ENCODE measurements around the gene CDH13.

Gene CDH13

GRCh38 chr16:83219285-83219684, 592.5 kb downstream of the CDH13 start:
- no peak overlapping the region for H3K9ac ChIP-seq (ENCODE audit: low read length in 5 of 5)
- H3K4me1 ChIP-seq (ENCODE audit: control insufficient read depth in 5 of 5, insufficient read depth in 5 of 5, low read length in 5 of 5): no peaks in the 10 kb centered on the region
- H3K27me3 ChIP-seq (ENCODE audit: control insufficient read depth in 5 of 5, insufficient read depth in 4 of 5, low read length in 5 of 5): no peaks in the 10 kb centered on the region
- no peak overlapping the region for H3K4me3 ChIP-seq (ENCODE audit: low read depth in 1 of 5, low read length in 5 of 5)
- H3K27ac ChIP-seq (ENCODE audit: low read depth, low read length): no peak overlapping the region
- H3K9me3 ChIP-seq (ENCODE audit: control insufficient read depth in 5 of 5, low read length in 5 of 5): no peaks in the 10 kb centered on the region
- no peaks in the 10 kb centered on the region for H3K36me3 ChIP-seq (ENCODE audit: control insufficient read depth in 5 of 5, insufficient read depth in 5 of 5, low read length in 5 of 5)

DNA sequence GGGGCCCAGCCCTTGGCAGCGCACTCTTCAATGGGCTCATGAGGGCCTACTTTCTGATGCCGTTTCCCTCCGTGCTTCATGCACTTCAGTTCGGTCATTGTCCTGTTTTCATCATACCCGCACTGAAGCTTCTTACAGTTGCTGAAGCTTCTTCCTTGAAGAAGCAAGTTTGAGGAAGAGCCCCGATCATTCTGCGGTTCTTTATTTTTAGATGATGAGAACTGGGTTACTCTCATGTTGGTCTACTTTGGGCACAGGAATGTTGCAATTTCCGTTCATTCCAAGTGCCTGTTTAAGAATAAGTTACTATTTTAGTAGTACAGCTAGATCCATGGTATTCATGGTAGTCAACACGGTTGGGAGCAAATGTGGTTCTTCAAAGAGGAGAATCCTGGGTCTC, 593.3 kb downstream of the CDH13 start:
- H3K27ac ChIP-seq (ENCODE audit: low read depth, low read length): no peak overlapping the region
- no peaks in the 10 kb centered on the region for H3K36me3 ChIP-seq (ENCODE audit: control insufficient read depth in 5 of 5, insufficient read depth in 5 of 5, low read length in 5 of 5)
- no peaks in the 10 kb centered on the region for H3K4me1 ChIP-seq (ENCODE audit: control insufficient read depth in 5 of 5, insufficient read depth in 5 of 5, low read length in 5 of 5)
- H3K4me3 ChIP-seq (ENCODE audit: low read depth in 1 of 5, low read length in 5 of 5): no peak overlapping the region
- peaks cover 0 to 2% (median 0%) of the 10 kb centered on the region in 5 donors for H3K27me3 ChIP-seq (ENCODE audit: control insufficient read depth in 5 of 5, insufficient read depth in 4 of 5, low read length in 5 of 5)
- no peaks in the 10 kb centered on the region for H3K9me3 ChIP-seq (ENCODE audit: control insufficient read depth in 5 of 5, low read length in 5 of 5)
- no peak overlapping the region for H3K9ac ChIP-seq (ENCODE audit: low read length in 5 of 5)

GRCh38 chr16:83224642-83225041, 597.9 kb downstream of the CDH13 start:
- H3K9ac ChIP-seq (ENCODE audit: low read length in 5 of 5): no peak overlapping the region
- peaks cover 0 to 5% (median 0%) of the 10 kb centered on the region in 5 donors for H3K27me3 ChIP-seq (ENCODE audit: control insufficient read depth in 5 of 5, insufficient read depth in 4 of 5, low read length in 5 of 5)
- H3K27ac ChIP-seq (ENCODE audit: low read depth, low read length): no peak overlapping the region
- no peaks in the 10 kb centered on the region for H3K36me3 ChIP-seq (ENCODE audit: control insufficient read depth in 5 of 5, insufficient read depth in 5 of 5, low read length in 5 of 5)
- H3K4me3 ChIP-seq (ENCODE audit: low read depth in 1 of 5, low read length in 5 of 5): no peak overlapping the region
- H3K4me1 ChIP-seq (ENCODE audit: control insufficient read depth in 5 of 5, insufficient read depth in 5 of 5, low read length in 5 of 5): no peaks in the 10 kb centered on the region
- H3K9me3 ChIP-seq (ENCODE audit: control insufficient read depth in 5 of 5, low read length in 5 of 5): no peaks in the 10 kb centered on the region

DNA sequence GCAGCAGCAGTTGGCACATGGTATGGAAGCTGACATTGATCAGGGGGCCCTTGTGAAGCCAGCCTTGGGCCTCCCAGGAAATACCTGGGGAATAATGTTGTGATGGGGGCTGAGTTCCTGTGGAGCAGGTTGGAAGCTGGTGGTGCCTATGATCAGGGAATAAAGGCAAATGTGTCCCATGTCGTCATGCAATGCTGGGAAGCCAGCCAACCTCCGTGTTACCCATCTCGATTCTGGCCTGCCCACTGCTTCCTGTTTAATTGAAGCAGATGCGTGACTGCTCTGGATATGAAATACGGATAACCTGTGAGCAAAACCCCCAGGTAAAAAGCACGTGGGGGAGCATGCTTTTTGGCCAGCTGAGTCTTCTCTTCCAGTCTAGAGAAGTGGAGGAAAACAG, 600.6 kb downstream of the CDH13 start:
- H3K4me1 ChIP-seq (ENCODE audit: control insufficient read depth in 5 of 5, insufficient read depth in 5 of 5, low read length in 5 of 5): no peaks in the 10 kb centered on the region
- no peaks in the 10 kb centered on the region for H3K9me3 ChIP-seq (ENCODE audit: control insufficient read depth in 5 of 5, low read length in 5 of 5)
- H3K27ac ChIP-seq (ENCODE audit: low read depth, low read length): no peak overlapping the region
- no peak overlapping the region for H3K9ac ChIP-seq (ENCODE audit: low read length in 5 of 5)
- H3K27me3 ChIP-seq (ENCODE audit: control insufficient read depth in 5 of 5, insufficient read depth in 4 of 5, low read length in 5 of 5): peaks cover 0 to 5% (median 0%) of the 10 kb centered on the region in 5 donors
- H3K4me3 ChIP-seq (ENCODE audit: low read depth in 1 of 5, low read length in 5 of 5): no peak overlapping the region
- no peaks in the 10 kb centered on the region for H3K36me3 ChIP-seq (ENCODE audit: control insufficient read depth in 5 of 5, insufficient read depth in 5 of 5, low read length in 5 of 5)

DNA sequence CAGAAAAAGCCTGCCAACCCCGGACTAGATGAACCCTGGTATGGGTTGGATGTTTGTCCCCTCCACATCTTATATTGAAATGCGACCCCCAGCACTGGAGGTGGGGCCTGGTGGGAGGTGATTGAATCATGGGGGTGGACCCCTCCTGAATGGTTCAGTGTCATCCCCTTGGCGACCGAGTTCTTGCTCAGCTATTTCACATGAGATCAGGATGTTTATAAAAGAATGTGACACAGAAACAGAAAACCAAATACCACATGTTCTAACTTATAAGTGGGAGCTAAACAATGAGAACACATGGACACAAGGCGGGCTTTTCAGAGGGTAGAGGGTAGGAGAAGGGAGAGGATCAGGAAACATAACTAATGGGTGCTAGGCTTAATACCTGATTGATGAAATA, 605.0 kb downstream of the CDH13 start:
- Histone ChIP-seq H3K4me3 (ENCODE audit: low read depth in 1 of 5, low read length in 5 of 5) (no peak overlapping the region), H3K27me3 (ENCODE audit: control insufficient read depth in 5 of 5, insufficient read depth in 4 of 5, low read length in 5 of 5) (peaks cover 0 to 5% (median 0%) of the 10 kb centered on the region in 5 donors), H3K9ac (ENCODE audit: low read length in 5 of 5) (no peak overlapping the region), H3K27ac (ENCODE audit: low read depth, low read length) (no peak overlapping the region), H3K4me1 (ENCODE audit: control insufficient read depth in 5 of 5, insufficient read depth in 5 of 5, low read length in 5 of 5) (peaks cover 0 to 5% (median 0%) of the 10 kb centered on the region in 5 donors), H3K36me3 (ENCODE audit: control insufficient read depth in 5 of 5, insufficient read depth in 5 of 5, low read length in 5 of 5) (no peaks in the 10 kb centered on the region), H3K9me3 (ENCODE audit: control insufficient read depth in 5 of 5, low read length in 5 of 5) (no peaks in the 10 kb centered on the region)

DNA sequence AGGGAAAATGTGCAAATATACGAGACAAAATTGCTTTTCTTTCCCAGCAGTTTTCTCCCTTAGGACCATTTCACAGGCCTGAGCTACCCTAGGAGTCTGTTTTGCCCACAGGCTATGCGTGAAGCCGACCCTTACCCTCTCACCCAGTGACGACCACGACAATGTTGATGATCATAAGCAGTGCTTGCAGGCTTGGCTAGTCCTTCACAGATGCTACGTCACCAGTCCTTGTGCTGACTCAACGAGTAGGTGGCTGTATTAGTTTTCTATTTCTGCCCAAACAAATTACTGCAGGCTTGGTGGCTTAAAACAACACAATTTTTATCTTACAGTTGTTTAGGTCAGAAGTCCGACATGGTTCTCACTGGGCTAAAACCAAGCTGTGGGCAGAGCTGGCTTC, 606.4 kb downstream of the CDH13 start:
- Histone ChIP-seq H3K27ac (ENCODE audit: low read depth, low read length) (no peak overlapping the region), H3K4me3 (ENCODE audit: low read depth in 1 of 5, low read length in 5 of 5) (no peak overlapping the region), H3K36me3 (ENCODE audit: control insufficient read depth in 5 of 5, insufficient read depth in 5 of 5, low read length in 5 of 5) (no peaks in the 10 kb centered on the region), H3K9me3 (ENCODE audit: control insufficient read depth in 5 of 5, low read length in 5 of 5) (no peaks in the 10 kb centered on the region), H3K4me1 (ENCODE audit: control insufficient read depth in 5 of 5, insufficient read depth in 5 of 5, low read length in 5 of 5) (peaks cover 0 to 5% (median 0%) of the 10 kb centered on the region in 5 donors), H3K27me3 (ENCODE audit: control insufficient read depth in 5 of 5, insufficient read depth in 4 of 5, low read length in 5 of 5) (no peaks in the 10 kb centered on the region), H3K9ac (ENCODE audit: low read length in 5 of 5) (no peak overlapping the region)

- no peaks in the 10 kb centered on the region for H3K36me3 ChIP-seq (ENCODE audit: control insufficient read depth in 5 of 5, insufficient read depth in 5 of 5, low read length in 5 of 5)
- H3K9me3 ChIP-seq (ENCODE audit: control insufficient read depth in 5 of 5, low read length in 5 of 5): no peaks in the 10 kb centered on the region
- H3K27ac ChIP-seq (ENCODE audit: low read depth, low read length): no peak overlapping the region
- H3K27me3 ChIP-seq (ENCODE audit: control insufficient read depth in 5 of 5, insufficient read depth in 4 of 5, low read length in 5 of 5): no peaks in the 10 kb centered on the region
- no peak overlapping the region for H3K4me3 ChIP-seq (ENCODE audit: low read depth in 1 of 5, low read length in 5 of 5)
- H3K4me1 ChIP-seq (ENCODE audit: control insufficient read depth in 5 of 5, insufficient read depth in 5 of 5, low read length in 5 of 5): no peaks in the 10 kb centered on the region
- H3K9ac ChIP-seq (ENCODE audit: low read length in 5 of 5): no peak overlapping the region
These were observed 612.4 kb downstream of the CDH13 start for GRCh38 chr16:83238949-83239691.

GRCh38 chr16:83244057-83244456, 617.3 kb downstream of the CDH13 start:
- H3K27me3 ChIP-seq (ENCODE audit: control insufficient read depth in 5 of 5, insufficient read depth in 4 of 5, low read length in 5 of 5): no peaks in the 10 kb centered on the region
- H3K9me3 ChIP-seq (ENCODE audit: control insufficient read depth in 5 of 5, low read length in 5 of 5): no peaks in the 10 kb centered on the region
- H3K4me3 ChIP-seq (ENCODE audit: low read depth in 1 of 5, low read length in 5 of 5): no peak overlapping the region
- no peak overlapping the region for H3K27ac ChIP-seq (ENCODE audit: low read depth, low read length)
- no peak overlapping the region for H3K9ac ChIP-seq (ENCODE audit: low read length in 5 of 5)
- no peaks in the 10 kb centered on the region for H3K36me3 ChIP-seq (ENCODE audit: control insufficient read depth in 5 of 5, insufficient read depth in 5 of 5, low read length in 5 of 5)
- H3K4me1 ChIP-seq (ENCODE audit: control insufficient read depth in 5 of 5, insufficient read depth in 5 of 5, low read length in 5 of 5): peaks cover 0 to 9% (median 6%) of the 10 kb centered on the region in 5 donors

DNA sequence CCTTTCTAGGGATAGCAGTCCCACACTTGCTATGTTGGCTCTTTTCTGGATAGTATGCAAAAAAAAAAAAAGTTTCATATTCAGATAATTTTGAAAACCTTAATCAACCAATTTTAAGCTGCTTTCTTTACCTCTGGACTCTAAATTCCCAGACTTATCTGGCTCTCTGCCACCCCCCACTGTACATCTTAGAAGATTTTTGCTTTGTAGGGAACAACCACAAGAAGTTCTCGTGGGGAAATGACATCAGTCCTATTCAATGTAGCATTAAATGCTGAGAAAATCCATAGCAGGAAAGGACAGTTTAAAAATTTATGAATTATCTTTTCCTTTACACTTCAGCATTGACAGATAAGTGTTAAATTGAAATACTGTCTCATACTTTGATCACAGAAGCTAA, 618.3 kb downstream of the CDH13 start:
- H3K4me3 ChIP-seq (ENCODE audit: low read depth in 1 of 5, low read length in 5 of 5): no peak overlapping the region
- no peaks in the 10 kb centered on the region for H3K9me3 ChIP-seq (ENCODE audit: control insufficient read depth in 5 of 5, low read length in 5 of 5)
- no peak overlapping the region for H3K27ac ChIP-seq (ENCODE audit: low read depth, low read length)
- no peak overlapping the region for H3K9ac ChIP-seq (ENCODE audit: low read length in 5 of 5)
- no peaks in the 10 kb centered on the region for H3K36me3 ChIP-seq (ENCODE audit: control insufficient read depth in 5 of 5, insufficient read depth in 5 of 5, low read length in 5 of 5)
- peaks cover 0 to 16% (median 12%) of the 10 kb centered on the region in 5 donors for H3K4me1 ChIP-seq (ENCODE audit: control insufficient read depth in 5 of 5, insufficient read depth in 5 of 5, low read length in 5 of 5)
- H3K27me3 ChIP-seq (ENCODE audit: control insufficient read depth in 5 of 5, insufficient read depth in 4 of 5, low read length in 5 of 5): no peaks in the 10 kb centered on the region

GRCh38 chr16:83247767-83248372, 621.1 kb downstream of the CDH13 start:
- Histone ChIP-seq H3K9me3 (ENCODE audit: control insufficient read depth in 5 of 5, low read length in 5 of 5) (no peaks in the 10 kb centered on the region), H3K4me3 (ENCODE audit: low read depth in 1 of 5, low read length in 5 of 5) (no peak overlapping the region), H3K4me1 (ENCODE audit: control insufficient read depth in 5 of 5, insufficient read depth in 5 of 5, low read length in 5 of 5) (peaks cover 0 to 16% (median 12%) of the 10 kb centered on the region in 5 donors), H3K36me3 (ENCODE audit: control insufficient read depth in 5 of 5, insufficient read depth in 5 of 5, low read length in 5 of 5) (no peaks in the 10 kb centered on the region), H3K9ac (ENCODE audit: low read length in 5 of 5) (no peak overlapping the region), H3K27me3 (ENCODE audit: control insufficient read depth in 5 of 5, insufficient read depth in 4 of 5, low read length in 5 of 5) (no peaks in the 10 kb centered on the region), H3K27ac (ENCODE audit: low read depth, low read length) (no peak overlapping the region)
